ENCODE results near the gene MYO15B.

MYO15B gene

DNA sequence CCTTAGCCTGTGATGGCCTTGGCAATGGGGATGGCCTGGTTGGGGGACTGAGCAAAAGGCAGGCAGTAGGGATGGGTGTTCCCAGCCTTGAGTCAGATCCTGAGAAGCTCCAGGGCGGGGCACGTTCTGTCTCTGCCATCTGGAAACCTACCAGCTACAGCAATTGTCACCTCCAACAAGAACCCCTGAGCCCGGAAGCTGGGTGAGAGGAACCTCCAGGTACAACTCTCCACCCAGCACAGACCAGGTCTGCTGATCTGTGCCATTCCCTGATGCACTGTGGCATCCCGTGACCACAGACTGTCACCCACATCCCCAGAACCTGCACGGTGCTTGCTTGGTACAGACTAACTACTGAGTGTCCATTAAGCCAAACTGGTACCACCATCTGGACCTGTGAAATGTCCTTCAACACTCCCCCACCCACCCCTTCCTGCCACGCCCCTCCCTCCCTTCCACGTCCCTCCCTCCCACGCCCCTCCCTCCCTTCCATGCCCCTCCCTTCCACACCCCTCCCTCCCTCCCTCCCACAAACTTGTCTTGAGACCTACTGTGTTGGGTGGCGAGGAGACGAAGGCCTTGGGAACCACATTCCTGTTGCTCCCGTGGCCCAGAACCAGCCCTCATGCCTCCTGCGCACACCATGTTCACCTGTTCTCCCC, 16.6 kb downstream of the MYO15B start:
- DNase-seq = no peak

DNA sequence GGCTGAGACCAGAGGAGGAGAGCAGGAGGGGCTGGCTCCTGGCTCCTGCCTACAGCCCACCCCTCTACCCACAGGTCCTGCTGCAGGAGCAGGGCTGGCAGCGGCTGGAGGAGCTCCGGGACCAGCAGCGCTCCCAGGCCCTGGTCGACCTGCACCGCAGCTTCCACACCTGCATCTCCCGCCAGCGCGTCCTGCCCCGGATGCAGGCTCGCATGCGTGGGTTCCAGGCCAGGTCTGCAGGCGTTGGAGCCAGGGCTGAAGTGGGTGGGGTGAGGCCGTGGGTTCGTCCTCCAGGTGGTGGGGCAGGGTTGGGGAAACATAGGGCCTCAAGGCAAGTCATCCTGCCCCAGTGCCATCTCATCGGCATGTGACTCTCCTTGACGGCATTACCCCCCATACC, 18.2 kb downstream of the MYO15B start:
- DNase-seq = no peak

DNA sequence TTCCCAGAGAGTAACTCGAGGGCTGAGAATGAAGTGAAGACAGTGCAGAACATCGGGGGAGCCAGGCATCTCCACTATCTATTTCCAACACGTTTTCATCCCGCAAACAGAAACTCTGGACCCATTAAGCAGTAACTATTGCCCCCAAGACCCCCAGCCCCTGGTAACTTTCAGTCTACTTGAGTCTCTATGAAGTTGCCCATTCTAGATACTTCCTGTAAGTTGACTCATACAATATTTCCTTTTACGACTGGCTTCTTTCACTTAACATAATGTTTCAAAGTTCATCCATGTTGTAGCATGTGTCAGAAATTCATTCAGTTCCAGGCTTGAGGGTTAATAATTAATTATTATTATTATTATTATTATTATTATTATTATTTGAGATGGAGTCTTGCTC, 19.5 kb downstream of the MYO15B start:
- no peak for DNase-seq

DNA sequence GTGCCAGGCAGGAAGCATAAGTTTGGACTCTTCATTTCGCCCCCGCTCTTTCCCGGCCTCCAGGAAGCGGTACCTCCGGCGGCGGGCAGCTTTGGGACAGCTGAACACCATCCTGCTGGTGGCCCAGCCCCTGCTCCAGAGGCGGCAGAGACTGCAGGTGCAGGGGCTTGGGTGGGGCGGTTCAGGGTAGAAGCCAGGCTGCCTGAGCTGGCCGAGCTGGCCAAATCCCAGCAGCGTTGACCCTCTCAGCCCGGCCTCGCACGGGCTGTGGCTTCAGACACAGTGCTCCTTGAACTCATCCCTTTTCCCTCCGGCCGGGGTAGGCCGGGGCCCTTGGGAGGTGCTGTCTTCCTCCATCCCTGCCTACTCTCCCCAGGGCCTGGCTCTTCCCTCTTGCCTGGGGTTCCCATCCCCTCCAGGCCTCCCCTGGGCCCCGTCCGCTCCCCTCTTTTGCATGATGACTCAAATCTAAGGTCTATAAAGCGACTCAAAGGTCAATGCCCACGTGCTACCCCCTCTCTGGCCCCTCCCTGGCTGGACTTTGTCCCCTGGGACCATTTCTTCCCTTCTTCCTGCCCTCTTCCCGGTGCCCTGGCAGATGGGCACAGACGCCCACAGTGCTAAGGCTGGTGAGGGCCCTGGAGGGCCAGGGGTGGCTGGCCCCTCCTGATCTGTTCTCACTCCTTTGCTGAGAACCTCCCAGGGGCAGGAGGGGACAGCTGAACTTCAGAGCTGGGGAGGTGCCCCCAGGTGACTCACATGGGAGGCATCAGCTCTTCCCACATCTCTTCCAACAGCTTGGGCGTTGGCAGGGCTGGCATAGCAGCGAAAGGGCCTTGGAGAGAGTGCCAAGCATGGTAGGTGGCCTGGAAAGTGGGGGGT, 22.7 kb downstream of the MYO15B start:
- DNase-seq = no peak

DNA sequence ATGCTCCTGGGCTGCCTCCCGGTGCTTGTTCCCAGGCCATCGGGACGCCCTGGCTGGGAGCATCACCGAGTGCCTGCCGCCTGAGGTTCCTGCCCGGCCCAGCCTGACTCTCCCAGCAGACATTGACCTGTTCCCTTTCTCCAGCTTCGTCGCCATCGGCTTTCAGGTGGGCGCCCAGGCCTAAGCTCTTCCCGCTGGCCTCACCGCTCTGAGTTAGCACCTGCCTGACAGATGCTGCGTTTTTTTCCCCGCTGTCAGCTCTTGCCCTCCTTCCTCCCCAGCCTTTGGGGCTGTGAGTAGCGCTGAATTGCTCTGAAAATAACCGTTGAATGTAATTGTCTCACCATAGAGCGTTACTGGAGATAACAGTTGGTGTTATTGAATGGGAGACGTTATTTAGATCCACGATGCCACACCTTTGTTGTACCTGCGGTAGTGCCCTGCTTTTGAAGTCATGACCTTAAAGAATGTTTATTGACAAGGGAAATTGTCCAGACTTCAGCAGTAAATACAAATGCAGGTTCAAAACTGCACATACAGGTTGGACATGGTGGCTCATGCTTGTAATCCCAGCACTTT, 24.3 kb downstream of the MYO15B start:
- no peak for DNase-seq

DNA sequence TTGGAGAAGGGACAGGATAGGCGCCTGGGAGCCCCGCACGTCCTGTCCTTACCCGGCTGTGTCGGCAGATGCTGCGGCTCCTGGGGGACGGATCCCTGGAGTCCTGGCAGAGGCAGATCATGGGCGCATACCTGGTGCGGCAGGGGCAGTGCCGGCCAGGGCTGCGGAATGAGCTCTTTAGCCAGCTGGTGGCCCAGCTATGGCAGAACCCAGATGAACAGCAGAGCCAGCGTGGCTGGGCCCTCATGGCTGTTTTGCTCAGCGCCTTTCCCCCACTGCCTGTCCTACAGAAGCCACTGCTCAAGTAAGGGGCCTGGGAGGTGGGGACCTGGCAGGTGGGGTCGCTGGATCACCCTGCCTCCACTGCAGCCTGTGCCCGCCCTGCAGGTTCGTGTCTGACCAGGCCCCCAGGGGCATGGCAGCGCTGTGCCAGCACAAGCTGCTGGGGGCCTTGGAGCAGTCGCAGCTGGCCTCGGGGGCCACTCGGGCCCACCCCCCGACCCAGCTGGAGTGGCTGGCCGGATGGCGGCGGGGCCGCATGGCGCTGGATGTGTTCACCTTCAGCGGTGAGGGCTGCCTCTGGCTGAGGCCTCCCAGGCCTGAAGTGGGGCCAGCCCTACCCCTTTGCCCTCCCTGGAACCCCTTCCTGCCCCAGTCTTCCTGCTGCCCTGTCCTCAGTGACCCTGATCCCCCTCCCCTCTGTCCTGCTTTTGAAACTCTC, 25.5 kb downstream of the MYO15B start:
- no peak for DNase-seq

DNA sequence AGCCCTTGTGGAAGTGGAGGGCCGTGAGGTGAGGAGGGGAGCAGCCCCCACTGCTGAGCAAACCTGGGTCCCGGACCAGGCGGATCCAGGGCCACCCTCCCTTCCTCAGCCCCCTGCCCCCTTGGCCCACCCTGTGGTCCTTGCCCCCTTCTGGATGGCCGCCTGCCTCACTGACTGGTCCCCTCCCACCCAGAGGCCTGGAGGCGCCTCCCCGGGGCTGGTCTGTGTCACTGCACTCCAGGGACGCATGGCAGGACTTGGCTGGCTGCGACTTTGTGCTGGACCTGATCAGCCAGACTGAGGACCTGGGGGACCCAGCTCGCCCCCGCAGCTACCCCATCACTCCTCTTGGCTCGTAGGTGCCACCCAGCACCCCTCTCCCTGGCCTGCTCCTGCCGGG, 26.4 kb downstream of the MYO15B start:
- no peak for DNase-seq

DNA sequence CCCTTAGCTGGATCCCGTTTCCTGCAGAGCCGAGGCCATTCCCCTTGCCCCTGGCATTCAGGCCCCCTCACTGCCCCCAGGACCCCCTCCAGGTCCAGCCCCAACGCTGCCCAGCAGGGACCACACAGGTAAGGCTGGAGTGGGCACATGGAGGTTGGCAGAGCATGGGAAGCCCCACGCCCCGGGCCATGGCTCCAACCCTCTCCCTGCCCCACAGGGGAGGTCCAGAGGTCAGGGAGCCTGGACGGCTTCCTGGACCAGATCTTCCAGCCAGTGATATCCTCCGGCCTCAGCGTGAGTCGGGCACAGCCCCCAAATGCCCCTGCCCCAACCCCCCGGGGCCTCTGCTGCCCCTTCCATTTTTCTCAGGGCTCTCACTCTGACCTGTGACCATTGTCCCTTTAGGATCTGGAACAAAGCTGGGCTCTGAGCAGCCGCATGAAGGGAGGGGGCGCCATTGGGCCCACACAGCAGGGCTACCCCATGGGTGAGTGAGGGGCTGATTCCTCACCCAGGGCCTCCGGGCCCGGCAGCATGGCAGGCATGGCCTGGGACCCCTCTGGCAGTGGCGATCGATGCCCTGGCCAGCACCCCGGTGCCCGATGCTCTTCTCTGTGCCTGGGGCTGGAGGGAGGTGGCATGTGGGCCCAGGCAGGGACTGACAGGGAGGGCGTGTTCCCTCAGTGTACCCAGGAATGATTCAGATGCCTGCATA, 27.1 kb downstream of the MYO15B start:
- no peak for DNase-seq

DNA sequence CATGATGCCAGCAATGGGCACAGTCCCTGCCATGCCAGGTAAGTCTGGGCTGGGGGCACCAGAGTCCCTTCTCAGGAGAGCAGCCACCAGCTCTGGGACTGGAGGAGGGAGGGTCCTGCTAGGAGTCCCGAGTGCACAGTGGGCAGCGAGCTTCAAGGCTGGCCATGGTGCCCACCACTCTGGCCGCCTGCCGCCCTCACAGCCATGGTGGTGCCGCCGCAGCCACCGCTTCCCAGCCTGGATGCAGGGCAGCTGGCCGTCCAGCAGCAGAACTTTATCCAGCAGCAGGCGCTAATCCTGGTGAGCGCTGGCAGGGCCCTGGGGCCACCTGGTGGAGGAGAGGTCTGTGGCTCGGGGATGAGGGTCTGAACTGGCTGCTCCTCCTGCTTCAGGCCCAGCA, 27.7 kb downstream of the MYO15B start:
- no peak for DNase-seq

DNA sequence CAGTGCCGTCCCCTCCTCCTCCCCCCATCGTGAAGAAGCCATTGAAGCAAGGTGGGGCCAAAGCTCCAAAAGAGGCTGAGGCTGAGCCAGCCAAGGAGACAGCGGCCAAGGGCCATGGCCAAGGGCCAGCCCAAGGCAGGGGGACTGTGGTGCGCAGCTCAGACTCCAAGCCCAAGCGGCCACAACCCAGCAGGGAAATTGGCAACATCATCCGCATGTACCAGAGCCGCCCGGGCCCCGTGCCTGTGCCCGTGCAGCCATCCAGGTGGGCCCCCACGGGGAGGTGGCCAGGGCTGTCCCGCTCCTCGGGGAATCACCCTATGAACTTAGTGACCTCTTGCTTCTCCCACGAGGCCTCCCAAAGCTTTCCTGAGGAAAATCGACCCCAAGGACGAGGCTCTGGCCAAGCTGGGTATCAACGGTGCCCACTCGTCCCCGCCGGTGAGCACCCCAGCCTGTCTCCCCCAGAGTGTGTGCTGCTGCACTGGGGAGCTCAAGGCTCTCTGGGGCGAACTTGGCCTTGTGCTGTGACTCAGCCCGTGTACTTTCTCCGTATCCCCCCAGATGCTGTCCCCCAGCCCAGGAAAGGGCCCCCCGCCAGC, 29.0 kb downstream of the MYO15B start:
- DNase-seq = no peak

DNA sequence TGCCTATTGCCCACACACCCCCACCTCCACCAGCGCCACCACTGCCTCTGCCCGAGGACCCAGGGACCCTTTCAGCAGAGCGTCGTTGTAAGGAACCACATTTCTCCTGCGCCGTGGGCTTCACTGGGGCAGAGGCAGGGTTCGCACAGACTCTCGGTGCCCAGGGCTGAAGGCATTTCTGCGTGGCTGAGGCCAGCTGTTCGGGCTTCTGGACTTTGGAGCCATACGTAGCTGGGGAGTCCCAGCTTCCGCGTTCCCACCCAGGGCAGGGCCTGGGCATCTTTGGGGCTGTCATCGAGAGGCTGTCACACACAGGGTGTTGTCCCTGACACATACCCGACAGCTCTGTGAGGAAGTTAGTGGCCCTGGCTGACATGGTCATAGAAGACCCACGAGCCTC, 29.6 kb downstream of the MYO15B start:
- no peak for DNase-seq

DNA sequence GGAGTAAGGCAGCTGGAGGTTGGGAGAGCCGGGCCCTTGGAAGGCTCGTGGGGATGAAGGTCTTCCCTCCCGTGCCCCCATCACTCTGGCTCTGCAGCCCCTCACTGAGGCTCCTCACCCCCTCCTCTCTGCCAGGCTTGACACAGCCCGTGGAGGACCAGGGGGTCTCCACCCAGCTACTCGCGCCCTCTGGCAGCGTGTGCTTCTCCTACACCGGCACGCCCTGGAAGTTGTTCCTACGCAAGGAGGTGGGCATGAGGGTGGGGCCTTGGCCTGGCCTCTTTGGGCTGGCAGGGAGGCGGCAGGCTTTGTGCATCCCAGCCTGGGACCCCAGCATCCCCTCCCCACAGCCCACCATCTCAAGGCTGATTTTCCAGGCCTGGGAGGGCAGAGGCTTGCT, 30.1 kb downstream of the MYO15B start:
- no peak for DNase-seq

DNA sequence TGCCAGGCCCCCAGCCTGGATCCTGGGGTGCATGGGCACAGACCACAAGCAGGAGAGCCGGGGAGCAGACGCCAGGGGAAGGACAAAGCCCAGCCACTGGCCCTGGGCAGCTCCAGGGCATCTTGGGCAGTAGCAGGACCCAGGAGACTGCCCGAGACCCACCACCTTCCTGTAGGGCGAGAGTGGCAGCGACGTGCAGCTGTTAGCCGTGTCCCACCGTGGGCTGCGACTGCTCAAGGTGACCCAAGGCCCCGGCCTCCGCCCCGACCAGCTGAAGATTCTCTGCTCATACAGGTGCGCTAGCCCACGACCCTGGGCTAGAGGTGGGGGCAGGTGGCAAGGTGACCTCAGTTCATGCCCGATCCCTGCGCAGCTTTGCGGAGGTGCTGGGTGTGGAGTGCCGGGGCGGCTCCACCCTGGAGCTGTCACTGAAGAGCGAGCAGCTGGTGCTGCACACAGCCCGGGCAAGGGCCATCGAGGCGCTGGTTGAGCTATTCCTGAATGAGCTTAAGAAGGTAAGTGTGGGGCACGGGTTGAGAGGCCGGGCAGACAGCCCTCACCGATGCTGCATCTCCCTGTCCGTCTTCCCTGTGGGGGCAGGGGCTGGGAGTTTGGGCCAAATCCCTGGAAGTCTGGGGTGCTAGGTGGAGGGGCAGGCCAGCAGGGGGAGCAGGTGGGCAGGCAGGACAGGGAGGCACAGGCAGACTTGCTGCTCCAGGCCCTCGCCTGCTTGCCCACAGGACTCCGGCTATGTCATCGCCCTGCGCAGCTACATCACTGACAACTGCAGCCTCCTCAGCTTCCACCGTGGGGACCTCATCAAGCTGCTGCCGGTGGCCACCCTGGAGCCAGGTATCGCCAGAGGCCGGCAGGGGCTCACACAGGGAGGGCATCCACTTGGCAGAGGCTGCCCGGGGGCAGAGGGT, 32.2 kb downstream of the MYO15B start:
- DNase-seq = no peak

DNA sequence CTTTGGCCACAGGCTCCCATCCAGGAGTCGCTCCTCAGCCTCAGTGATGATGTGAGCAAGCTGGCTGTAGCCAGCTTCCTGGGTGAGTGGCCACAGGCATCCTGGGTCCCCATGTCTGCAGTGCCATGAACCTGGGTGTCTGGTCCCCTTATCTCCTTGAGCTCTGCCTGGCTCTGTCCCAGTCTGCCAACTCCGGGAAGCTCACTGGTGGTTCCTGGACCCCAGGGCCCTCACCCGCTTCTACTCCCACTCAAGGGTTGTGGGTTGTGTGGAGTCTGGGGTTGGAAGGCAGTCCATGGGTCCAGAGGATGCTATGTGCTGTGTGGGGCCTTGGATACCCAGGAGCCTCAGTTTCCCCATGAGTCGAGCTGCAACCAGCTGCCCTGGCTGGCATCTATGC, 33.9 kb downstream of the MYO15B start:
- no peak for DNase-seq

DNA sequence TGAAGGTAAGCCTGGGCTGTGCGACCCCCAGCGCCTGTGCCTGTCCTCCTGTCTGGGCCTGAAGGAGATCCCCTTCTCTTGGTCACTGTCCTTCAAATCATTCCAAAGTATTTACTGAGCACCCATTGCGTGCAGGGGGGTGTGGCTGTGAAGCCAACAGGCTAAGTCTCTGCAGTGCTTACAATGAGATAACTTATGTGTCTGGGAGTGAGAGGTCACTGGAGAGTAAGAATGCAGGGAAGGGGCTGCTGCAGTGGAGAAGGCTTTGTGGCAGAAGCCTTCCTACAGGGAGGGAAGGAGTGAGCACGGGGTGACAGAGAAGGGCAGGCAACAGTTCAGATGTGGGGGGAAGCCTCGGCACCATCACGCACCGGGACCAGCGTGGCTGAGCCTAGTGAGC, 34.5 kb downstream of the MYO15B start:
- no peak for DNase-seq

DNA sequence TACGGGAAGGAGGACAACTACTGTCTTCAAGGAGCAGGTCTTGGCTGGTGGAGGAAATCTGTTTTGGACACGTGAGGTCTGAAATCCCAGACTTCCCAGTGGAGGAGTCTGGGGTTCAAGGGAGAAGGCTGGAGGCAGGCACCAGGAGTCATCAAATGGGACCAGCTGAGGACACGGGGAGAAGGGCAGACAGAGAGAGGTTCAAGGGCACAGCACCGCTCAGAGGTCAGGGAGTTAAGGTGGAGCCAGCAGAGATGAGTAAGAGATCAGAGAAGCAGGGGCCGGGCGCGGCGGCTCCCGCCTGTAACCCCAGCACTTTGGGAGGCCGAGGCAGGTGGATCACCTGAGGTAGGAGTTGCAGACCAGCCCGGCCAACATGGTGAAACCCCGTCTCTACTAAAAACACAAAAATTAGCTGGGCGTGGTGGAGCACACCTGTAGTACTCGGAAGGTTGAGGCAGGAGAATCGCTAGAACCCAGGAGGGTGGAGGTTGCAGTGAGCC, 35.2 kb downstream of the MYO15B start:
- DNase-seq = no peak

DNA sequence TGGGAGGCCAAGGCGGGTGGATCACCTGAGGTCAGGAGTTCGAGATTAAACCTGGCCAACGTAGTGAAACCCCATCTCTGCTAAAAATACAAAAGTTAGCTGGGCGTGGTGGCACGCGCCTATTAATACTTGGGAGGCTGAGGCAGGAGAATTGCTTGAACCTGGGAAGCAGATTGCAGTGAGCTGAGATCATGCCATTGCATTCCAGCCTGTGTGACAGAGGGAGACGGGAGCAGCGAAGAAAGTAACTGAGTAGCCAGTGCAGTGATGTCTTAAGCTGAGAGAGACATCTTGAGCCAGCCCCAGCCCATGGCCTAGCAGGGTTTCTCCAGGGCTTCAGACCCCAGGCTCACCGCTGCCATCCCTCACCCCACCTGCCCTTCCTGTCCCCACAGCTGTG, 35.8 kb downstream of the MYO15B start:
- DNase-seq = no peak

DNA sequence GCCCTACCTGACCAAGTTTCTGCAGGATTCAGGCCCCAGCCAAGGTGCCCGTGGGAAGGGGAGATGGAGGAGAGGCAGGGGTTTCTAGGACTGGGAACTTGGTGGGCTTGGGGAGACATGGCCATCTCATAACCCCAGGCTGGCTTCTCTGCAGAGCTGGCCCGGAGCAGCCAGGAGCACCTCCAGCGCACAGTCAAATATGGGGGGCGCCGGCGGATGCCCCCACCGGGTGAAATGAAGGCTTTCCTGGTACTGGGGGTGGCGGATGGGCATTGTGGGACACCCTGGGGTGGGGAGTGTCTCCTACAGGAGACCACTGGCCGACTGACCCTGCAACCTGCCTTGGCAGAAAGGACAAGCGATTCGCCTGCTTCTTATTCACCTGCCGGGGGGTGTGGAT, 36.4 kb downstream of the MYO15B start:
- DNase-seq = no peak

DNA sequence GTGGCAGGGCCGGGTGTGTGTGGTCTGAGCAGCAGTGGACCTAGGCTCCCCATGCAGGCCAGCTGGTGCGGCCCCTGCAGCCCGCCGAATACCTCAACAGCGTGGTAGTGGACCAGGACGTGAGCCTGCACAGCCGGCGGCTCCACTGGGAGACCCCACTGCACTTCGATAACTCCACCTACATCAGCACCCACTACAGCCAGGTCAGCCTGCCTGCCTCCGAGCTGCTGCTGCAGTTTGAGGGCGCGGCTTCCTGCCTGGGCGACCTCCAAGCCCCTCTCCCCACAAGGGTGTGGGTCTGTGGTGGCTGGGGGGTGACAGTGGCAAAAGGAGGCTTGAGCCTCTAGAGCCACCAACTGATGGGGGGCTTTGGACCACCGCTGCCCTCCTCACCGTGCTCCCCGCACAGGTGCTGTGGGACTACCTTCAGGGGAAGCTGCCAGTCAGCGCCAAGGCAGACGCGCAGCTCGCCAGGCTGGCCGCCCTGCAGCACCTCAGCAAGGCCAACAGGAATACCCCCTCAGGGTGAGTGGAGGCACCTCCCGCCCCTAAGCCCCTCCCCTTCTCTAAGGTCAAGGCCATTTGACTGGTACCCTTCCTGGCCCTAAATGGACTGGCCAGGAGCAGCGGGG, 37.2 kb downstream of the MYO15B start:
- no peak for DNase-seq

DNA sequence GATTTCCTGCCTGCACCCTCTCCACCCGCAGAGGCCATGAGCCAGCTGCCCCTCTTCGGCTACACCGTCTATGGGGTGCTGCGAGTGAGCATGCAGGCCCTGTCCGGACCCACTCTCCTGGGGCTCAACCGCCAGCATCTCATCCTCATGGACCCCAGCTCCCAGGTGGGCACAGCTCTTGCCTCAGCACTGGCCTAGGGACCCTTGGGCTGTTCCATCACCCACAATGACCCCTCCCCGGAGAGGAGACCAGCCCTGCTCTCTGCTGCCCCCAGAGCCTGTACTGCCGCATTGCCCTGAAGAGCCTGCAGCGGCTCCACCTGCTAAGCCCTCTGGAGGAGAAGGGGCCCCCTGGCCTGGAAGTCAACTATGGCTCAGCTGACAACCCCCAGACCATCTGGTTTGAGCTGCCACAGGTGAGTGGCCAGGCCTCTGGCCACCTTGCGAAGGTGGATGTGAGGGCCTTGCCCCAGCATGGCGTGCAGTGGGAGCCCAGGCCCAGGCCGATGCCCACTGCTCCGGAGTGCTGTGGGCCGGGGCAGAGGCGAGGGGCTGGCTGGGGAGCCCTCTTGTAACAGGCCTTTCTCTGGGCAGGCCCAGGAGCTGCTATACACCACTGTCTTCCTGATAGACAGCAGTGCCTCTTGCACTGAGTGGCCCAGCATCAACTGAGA, 38.4 kb downstream of the MYO15B start:
- no peak for DNase-seq

Data from kidney glomerular epithelial cell (primary cell).